Measurements from ENCODE around the gene GPX4. TPM values are rescaled to one million over a fixed set of nuclear protein-coding genes. Genes with fewer than 3 reads are reported as not detected.

GPX4 gene
- total RNA-seq: 100 to 1,000 TPM; 225 to 231 TPM

- Mint-ChIP-seq H3K9me3 (peaks cover 2% of the 10 kb centered on the region), H3K4me1 (peaks cover 42% of the 10 kb centered on the region), H3K27ac (peak within 1 kb of the TSS; percentile 80), H3K36me3 (peaks cover 4% of the 10 kb centered on the region), H3K27me3 (no peaks in the 10 kb centered on the region), H3K4me3 (peak within 1 kb of the TSS; percentile 76)
- DNase-seq: peak; percentile 98
These were observed at the start of gene GPX4 for GRCh38 chr19:1103708-1104310. Gene GPX4, plus strand, starts transcription at chr19:1103994. Its CDS starts 50 bp downstream, at chr19:1104044.

DNA sequence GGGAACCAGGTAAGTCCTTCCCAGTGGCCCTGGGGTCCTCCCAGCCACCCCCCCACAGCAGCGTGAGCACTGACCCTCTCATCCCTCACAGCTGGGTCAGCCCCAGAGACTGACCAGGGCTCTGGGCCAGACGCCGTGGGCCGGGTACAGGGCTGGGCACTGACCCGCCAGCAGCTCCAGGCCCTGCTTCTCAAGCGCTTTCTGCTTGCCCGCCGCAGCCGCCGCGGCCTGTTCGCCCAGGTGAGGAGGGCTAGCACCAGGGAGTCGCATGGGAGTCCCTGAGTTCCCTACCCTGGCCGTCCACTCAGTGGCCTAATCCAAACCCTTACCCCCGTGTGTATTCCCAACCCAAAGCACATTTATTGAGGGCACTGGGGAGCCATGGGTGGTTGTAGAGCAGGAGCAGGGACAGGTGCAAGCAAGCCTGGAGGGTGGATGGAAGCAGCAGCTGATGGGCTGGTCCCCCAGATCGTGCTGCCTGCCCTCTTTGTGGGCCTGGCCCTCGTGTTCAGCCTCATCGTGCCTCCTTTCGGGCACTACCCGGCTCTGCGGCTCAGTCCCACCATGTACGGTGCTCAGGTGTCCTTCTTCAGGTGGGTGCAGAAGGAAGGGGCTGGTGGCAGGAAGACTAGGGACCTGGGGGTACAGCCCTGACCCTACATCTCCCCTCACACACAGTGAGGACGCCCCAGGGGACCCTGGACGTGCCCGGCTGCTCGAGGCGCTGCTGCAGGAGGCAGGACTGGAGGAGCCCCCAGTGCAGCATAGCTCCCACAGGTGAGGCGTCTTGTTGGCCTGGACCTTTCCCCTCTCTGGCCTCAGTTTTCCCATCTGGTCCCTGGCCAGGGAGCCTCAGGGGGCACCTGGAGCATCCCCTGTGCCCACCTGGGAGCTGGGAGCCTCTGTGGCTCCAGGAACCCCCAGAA, 49.4 kb upstream of the GPX4 start:
- Mint-ChIP-seq H3K4me3 (no peak overlapping the region), H3K4me1 (peaks cover 1% of the 10 kb centered on the region), H3K27me3 (no peaks in the 10 kb centered on the region), H3K9me3 (peaks cover 19% of the 10 kb centered on the region), H3K27ac (no peak overlapping the region), H3K36me3 (peaks cover 37% of the 10 kb centered on the region)
- no peak for DNase-seq

DNA sequence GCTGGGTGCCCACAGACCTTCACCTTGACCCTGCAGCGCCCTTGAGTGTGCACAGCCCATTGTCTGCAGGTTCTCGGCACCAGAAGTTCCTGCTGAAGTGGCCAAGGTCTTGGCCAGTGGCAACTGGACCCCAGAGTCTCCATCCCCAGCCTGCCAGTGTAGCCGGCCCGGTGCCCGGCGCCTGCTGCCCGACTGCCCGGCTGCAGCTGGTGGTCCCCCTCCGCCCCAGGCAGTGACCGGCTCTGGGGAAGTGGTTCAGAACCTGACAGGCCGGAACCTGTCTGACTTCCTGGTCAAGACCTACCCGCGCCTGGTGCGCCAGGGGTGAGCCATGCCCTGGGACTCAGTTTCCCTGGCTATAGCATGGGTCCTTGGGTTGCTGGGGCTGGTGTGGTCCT, 48.8 kb upstream of the GPX4 start:
- Mint-ChIP-seq H3K27me3 (no peaks in the 10 kb centered on the region), H3K27ac (no peak overlapping the region), H3K4me1 (peaks cover 1% of the 10 kb centered on the region), H3K36me3 (peaks cover 42% of the 10 kb centered on the region), H3K4me3 (no peak overlapping the region), H3K9me3 (peaks cover 19% of the 10 kb centered on the region)
- no peak for DNase-seq

DNA sequence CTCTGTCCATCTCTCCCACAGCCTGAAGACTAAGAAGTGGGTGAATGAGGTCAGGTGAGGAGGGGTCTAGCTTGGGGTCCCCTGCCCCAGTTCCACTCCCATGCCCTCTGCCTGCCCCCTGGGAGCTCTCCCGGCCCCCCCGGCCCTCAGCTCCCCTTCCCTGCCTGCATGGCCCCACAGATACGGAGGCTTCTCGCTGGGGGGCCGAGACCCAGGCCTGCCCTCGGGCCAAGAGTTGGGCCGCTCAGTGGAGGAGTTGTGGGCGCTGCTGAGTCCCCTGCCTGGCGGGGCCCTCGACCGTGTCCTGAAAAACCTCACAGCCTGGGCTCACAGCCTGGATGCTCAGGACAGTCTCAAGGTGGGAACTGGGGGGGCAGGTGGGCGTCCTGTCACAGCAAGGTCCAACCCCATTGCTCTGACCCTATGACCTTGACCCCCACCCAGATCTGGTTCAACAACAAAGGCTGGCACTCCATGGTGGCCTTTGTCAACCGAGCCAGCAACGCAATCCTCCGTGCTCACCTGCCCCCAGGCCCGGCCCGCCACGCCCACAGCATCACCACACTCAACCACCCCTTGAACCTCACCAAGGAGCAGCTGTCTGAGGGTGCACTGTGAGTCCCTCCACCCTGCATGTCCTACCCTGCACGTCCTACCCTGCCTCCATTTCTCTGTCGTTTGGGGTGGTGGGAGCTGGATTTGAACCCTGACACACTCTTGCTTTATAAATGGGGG, 47.7 kb upstream of the GPX4 start:
- peaks cover 19% of the 10 kb centered on the region for H3K9me3 Mint-ChIP-seq
- H3K4me1 Mint-ChIP-seq: peaks cover 1% of the 10 kb centered on the region
- no peak for DNase-seq
- peak overlapping the region; percentile 1 for H3K27ac Mint-ChIP-seq
- H3K4me3 Mint-ChIP-seq: no peak overlapping the region
- no peaks in the 10 kb centered on the region for H3K27me3 Mint-ChIP-seq
- H3K36me3 Mint-ChIP-seq: peaks cover 42% of the 10 kb centered on the region

- H3K27ac Mint-ChIP-seq: peak overlapping the region; percentile 56
- peaks cover 43% of the 10 kb centered on the region for H3K36me3 Mint-ChIP-seq
- H3K4me3 Mint-ChIP-seq: no peak overlapping the region
- DNase-seq: no peak
- peaks cover 1% of the 10 kb centered on the region for H3K4me1 Mint-ChIP-seq
- H3K9me3 Mint-ChIP-seq: peaks cover 19% of the 10 kb centered on the region
- H3K27me3 Mint-ChIP-seq: no peaks in the 10 kb centered on the region
These were observed 46.5 kb upstream of the GPX4 start for GRCh38 chr19:1057176-1057855.

DNA sequence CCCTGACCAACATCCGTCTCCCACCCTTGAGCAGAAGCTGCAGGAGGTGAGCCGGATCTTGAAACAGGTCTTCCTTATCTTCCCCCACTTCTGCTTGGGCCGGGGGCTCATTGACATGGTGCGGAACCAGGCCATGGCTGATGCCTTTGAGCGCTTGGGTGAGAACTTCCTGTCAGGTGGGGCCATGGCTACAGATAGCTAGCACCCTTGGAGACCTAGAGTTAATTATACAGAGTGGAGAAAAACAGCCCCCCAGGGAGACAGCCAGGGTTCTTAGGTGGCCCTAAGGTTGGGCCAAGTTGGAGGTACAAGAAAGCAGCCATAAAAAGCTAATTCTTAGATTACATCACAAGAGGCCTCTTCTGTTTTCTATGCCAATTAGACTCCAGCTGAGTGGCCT, 45.7 kb upstream of the GPX4 start:
- peak overlapping the region; percentile 10 for H3K27ac Mint-ChIP-seq

DNA sequence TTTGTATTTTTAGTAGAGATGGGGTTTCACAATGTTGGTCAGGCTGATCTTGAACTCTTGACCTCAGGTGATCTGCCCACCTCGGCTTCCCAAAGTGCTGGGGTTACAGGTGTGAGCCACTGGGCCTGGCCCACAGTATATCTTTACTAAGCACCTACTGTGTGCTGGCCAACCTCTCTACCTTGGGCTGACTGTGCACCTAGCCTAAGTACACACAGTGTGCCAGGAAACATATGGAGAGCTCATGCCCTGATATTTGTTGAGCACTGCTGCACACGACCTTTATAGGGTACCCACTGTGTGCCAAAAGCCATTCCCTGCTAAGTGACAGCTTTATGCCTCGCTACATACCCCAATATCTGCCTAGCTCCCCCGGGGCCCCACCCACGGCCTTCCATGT, 43.1 kb upstream of the GPX4 start:
- Mint-ChIP-seq H3K4me1 (peaks cover 12% of the 10 kb centered on the region), H3K27me3 (no peaks in the 10 kb centered on the region), H3K4me3 (no peak overlapping the region), H3K36me3 (peaks cover 46% of the 10 kb centered on the region), H3K9me3 (peaks cover 20% of the 10 kb centered on the region), H3K27ac (no peak overlapping the region)
- DNase-seq: no peak

More for the DNA sequence above, 45.7 kb upstream of the GPX4 start:
- H3K27me3 Mint-ChIP-seq: no peaks in the 10 kb centered on the region
- peaks cover 47% of the 10 kb centered on the region for H3K36me3 Mint-ChIP-seq
- peaks cover 1% of the 10 kb centered on the region for H3K4me1 Mint-ChIP-seq
- peaks cover 19% of the 10 kb centered on the region for H3K9me3 Mint-ChIP-seq
- DNase-seq: no peak
- H3K4me3 Mint-ChIP-seq: no peak overlapping the region

- peaks cover 12% of the 10 kb centered on the region for H3K4me1 Mint-ChIP-seq
- no peak overlapping the region for H3K27ac Mint-ChIP-seq
- H3K9me3 Mint-ChIP-seq: peaks cover 11% of the 10 kb centered on the region
- DNase-seq: no peak
- no peak overlapping the region for H3K4me3 Mint-ChIP-seq
- no peaks in the 10 kb centered on the region for H3K27me3 Mint-ChIP-seq
- H3K36me3 Mint-ChIP-seq: peaks cover 34% of the 10 kb centered on the region
These were observed 41.8 kb upstream of the GPX4 start for GRCh38 chr19:1061987-1062386.

DNA sequence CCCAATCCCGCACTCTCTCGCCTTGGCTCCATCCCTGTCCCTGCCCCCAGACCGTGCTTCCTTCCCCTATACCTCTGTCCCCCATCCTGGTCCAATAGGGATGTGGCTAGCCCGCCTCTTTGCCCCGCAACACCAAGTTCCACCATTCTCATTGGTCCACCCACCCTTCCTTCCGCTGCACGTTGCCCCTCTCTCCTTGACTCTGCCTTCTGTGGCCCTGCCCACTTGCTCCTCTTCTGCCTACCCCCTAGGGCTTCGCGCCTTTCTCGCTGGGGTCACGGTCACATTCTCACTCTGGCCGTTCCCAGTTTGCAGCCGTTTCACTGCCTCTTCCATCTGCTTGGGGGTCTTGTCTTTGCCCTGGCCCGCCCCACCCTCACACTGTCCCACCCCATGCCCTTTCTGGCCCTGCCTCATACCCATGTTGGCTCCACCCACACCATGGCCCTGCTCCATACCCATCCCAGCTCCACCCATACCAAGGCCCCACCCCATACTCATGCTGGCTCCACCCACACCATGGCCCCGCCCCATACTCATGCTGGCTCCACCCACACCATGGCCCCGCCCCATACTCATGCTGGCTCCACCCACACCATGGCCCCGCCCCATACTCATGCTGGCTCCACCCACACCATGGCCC, 41.3 kb upstream of the GPX4 start:
- DNase-seq: no peak
- H3K4me3 Mint-ChIP-seq: no peak overlapping the region
- peaks cover 29% of the 10 kb centered on the region for H3K36me3 Mint-ChIP-seq
- H3K9me3 Mint-ChIP-seq: peaks cover 7% of the 10 kb centered on the region
- no peaks in the 10 kb centered on the region for H3K27me3 Mint-ChIP-seq
- no peak overlapping the region for H3K27ac Mint-ChIP-seq
- peaks cover 11% of the 10 kb centered on the region for H3K4me1 Mint-ChIP-seq

DNA sequence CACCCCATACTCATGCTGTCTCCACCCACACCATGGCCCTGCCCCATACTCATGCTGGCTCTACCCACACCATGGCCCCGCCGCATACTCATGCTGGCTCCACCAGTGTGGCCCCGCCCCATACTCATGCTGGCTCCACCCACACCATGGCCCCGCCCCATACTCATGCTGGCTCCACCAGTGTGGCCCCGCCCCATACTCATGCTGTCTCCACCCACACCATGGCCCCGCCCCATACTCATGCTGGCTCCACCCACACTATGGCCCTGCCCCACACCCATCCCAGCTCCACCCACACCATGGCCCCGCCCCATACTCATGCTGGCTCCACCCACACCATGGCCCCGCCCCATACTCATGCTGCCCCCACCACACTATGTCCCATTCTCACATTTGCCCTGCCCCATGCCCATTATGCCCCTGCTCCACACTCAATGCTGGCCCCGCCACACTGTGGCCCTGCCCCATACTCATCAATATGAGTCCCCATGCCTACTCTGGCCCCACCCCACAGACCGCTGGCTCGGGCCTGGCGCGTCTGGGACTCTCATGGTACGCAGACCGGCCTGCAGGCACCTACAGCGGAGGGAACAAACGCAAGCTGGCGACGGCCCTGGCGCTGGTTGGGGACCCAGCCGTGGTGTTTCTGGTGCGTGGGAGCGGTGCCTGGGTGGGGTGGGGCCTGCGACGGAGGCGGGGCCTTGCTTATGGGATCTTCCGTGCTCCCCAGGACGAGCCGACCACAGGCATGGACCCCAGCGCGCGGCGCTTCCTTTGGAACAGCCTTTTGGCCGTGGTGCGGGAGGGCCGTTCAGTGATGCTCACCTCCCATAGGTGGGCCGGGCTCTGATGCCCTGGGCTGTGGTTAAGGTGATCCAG, 40.5 kb upstream of the GPX4 start:
- H3K4me1 Mint-ChIP-seq: peaks cover 11% of the 10 kb centered on the region
- peaks cover 2% of the 10 kb centered on the region for H3K9me3 Mint-ChIP-seq
- H3K27me3 Mint-ChIP-seq: no peaks in the 10 kb centered on the region

DNA sequence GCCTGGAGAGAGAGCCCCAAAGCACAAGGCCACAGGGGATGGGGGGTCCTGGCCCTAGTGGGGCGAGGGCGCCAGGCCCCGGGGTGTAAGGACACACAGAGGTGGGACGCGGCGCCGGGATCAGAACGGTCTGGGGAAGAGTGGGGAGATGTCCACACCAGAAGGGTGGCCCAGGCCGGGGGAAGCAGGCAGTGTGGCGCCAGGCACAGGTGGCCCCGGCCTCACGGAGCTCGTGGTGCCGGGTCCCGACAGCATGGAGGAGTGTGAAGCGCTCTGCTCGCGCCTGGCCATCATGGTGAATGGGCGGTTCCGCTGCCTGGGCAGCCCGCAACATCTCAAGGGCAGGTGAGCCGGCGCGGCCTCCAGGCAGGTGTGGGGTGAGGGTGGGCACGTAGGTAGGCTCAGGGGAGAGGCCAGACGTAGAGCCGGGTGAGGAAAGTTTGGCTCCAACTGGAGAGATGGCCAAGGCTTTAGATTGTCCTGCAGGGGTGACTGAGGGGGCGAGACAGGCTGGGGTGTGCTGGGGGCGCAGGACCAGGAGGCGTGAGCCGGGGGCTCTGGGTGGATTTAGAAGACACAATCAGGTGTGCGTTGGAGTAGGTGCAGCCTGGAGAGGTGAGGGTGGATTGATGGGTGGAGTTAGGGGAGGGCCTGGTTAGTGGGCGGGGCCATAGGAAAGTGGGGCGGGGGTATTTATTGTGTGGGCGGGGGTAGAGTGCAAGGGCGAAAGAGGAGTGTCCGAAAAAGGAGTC, 39.7 kb upstream of the GPX4 start:
- no peak overlapping the region for H3K4me3 Mint-ChIP-seq
- H3K4me1 Mint-ChIP-seq: peaks cover 17% of the 10 kb centered on the region
- no peaks in the 10 kb centered on the region for H3K27me3 Mint-ChIP-seq
- DNase-seq: no peak
- peaks cover 24% of the 10 kb centered on the region for H3K36me3 Mint-ChIP-seq
- peaks cover 2% of the 10 kb centered on the region for H3K9me3 Mint-ChIP-seq
- no peak overlapping the region for H3K27ac Mint-ChIP-seq

More for the DNA sequence above, 40.5 kb upstream of the GPX4 start:
- no peak overlapping the region for H3K4me3 Mint-ChIP-seq
- peaks cover 21% of the 10 kb centered on the region for H3K36me3 Mint-ChIP-seq
- H3K27ac Mint-ChIP-seq: no peak overlapping the region
- peak; percentile 66 for DNase-seq

DNA sequence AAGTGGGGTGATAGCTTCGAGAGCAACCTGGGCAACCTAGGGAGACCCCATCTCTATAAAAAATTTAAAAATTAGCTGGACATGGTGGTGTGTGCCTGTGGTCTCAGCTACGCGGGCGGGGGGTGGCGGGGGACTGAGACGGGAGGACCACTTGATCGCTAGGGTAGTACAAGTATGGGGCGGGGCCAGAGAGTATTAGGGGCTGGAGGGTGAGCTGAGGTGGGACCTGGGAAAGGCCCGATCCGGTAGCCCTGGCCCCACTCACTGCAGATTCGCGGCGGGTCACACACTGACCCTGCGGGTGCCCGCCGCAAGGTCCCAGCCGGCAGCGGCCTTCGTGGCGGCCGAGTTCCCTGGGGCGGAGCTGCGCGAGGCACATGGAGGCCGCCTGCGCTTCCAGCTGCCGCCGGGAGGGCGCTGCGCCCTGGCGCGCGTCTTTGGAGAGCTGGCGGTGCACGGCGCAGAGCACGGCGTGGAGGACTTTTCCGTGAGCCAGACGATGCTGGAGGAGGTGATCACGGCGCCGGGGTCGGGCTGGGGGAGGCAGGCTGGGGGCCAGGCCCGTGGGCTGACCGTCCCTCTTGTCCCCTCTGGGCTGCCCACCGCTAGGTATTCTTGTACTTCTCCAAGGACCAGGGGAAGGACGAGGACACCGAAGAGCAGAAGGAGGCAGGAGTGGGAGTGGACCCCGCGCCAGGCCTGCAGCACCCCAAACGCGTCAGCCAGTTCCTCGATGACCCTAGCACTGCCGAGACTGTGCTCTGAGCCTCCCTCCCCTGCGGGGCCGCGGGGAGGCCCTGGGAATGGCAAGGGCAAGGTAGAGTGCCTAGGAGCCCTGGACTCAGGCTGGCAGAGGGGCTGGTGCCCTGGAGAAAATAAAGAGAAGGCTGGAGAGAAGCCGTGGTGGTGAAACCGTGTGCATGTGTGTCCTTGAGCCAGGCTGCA, 38.9 kb upstream of the GPX4 start:
- H3K9me3 Mint-ChIP-seq: peaks cover 2% of the 10 kb centered on the region
- H3K27me3 Mint-ChIP-seq: no peaks in the 10 kb centered on the region
- H3K4me1 Mint-ChIP-seq: peaks cover 21% of the 10 kb centered on the region
- peak; percentile 83 for DNase-seq
- H3K27ac Mint-ChIP-seq: no peak overlapping the region
- H3K36me3 Mint-ChIP-seq: peaks cover 26% of the 10 kb centered on the region
- H3K4me3 Mint-ChIP-seq: peak overlapping the region; percentile 32
